Mesenchymal stem cell (in vitro differentiated cells and primary cell): ENCODE measurements around the gene OR2AK2.

Experiments used
- DNase-seq: peaks from one replicate; pipeline ENCODE4 v3.0.0-alpha.2; 2013
- H2AFZ ChIP-seq: one replicate; pipeline ENCODE4 v1.6.1; 2013; ENCODE audit warnings: low read depth, mild to moderate bottlenecking, control low read depth, inconsistent platforms, low read length, moderate library complexity
- H2AK5ac ChIP-seq: 2 replicates; pipeline ENCODE4 v1.6.1; 2013; ENCODE audit warnings: low read length, moderate library complexity, mild to moderate bottlenecking, inconsistent platforms; ENCODE audit not compliant: severe bottlenecking
- H2BK120ac ChIP-seq: one replicate; pipeline ENCODE4 v1.6.1; 2013; ENCODE audit warnings: low read depth, mild to moderate bottlenecking, inconsistent platforms, low read length, moderate library complexity
- H2BK12ac ChIP-seq, 2 experiments: one replicate each; pipeline ENCODE4 v1.6.1; 2013; ENCODE audit warnings: inconsistent platforms in 2 of 2, low read length in 2 of 2, mild to moderate bottlenecking in 2 of 2, moderate library complexity in 2 of 2, control low read depth in 1 of 2
- H2BK15ac ChIP-seq: one replicate; pipeline ENCODE4 v1.6.1; 2013; ENCODE audit warnings: mild to moderate bottlenecking, low read depth, inconsistent platforms; ENCODE audit not compliant: poor library complexity, severe bottlenecking
- H2BK5ac ChIP-seq: 2 replicates; pipeline ENCODE4 v1.6.1; 2013; ENCODE audit warnings: low read depth, mild to moderate bottlenecking, low read length, control low read depth, inconsistent platforms; ENCODE audit not compliant: poor library complexity, severe bottlenecking
- H3K14ac ChIP-seq, 2 experiments: one replicate each; pipeline ENCODE4 v1.6.1; 2013; ENCODE audit warnings: inconsistent platforms in 2 of 2, low read length in 2 of 2, control low read depth in 1 of 2, mild to moderate bottlenecking in 1 of 2, moderate library complexity in 1 of 2
- H3K18ac ChIP-seq, 2 experiments: one replicate each; pipeline ENCODE4 v1.6.1; 2013; ENCODE audit warnings: inconsistent platforms in 2 of 2, low read length in 2 of 2, control low read depth in 1 of 2, low read depth in 1 of 2, mild to moderate bottlenecking in 1 of 2
- H3K23ac ChIP-seq, 2 experiments: one replicate each; pipeline ENCODE4 v1.6.1; 2013; ENCODE audit warnings: inconsistent platforms in 2 of 2, low read length in 2 of 2, mild to moderate bottlenecking in 2 of 2, moderate library complexity in 2 of 2, control low read depth in 1 of 2
- H3K27ac ChIP-seq: 2 replicates; pipeline ENCODE4 v1.5.1; 2013; ENCODE audit warnings: mild to moderate bottlenecking, moderate library complexity, low read length, control low read depth, inconsistent platforms; ENCODE audit not compliant: poor library complexity, severe bottlenecking
- H3K27me3 ChIP-seq, 2 experiments: 2 replicates each; pipeline versions ENCODE4 v1.6.1 to v1.7.0; 2013; ENCODE audit warnings: low read length in 2 of 2, mild to moderate bottlenecking in 2 of 2, moderate library complexity in 2 of 2, control low read depth in 1 of 2, inconsistent platforms in 1 of 2; ENCODE audit not compliant: control insufficient read depth in 1 of 2, insufficient read depth in 1 of 2
- H3K36me3 ChIP-seq, 2 experiments: 2 replicates each; pipeline versions ENCODE4 v1.6.1 to v1.7.0; 2013; ENCODE audit warnings: low read length in 2 of 2, control low read depth in 1 of 2, inconsistent platforms in 1 of 2, low read depth in 1 of 2, mild to moderate bottlenecking in 1 of 2; ENCODE audit not compliant: insufficient read depth in 2 of 2, control insufficient read depth in 1 of 2
- H3K4ac ChIP-seq, 2 experiments: one replicate each; pipeline ENCODE4 v1.6.1; 2013; ENCODE audit warnings: inconsistent platforms in 2 of 2, low read length in 2 of 2, mild to moderate bottlenecking in 2 of 2, moderate library complexity in 2 of 2, control low read depth in 1 of 2, low read depth in 1 of 2
- H3K4me1 ChIP-seq: 2 replicates; pipeline ENCODE4 v1.6.1; 2013; ENCODE audit warnings: low read depth, low read length, control low read depth; ENCODE audit not compliant: control insufficient read depth, insufficient read depth
- H3K4me2 ChIP-seq: 2 replicates; pipeline ENCODE4 v1.6.1; 2013; ENCODE audit warnings: low read length, mild to moderate bottlenecking, inconsistent platforms; ENCODE audit not compliant: poor library complexity, severe bottlenecking
- H3K4me3 ChIP-seq, 2 experiments: 2 replicates each; pipeline versions ENCODE4 v1.5.1 to v1.7.0; 2013; ENCODE audit warnings: low read length in 2 of 2, mild to moderate bottlenecking in 2 of 2, control low read depth in 1 of 2, low read depth in 1 of 2; ENCODE audit not compliant: insufficient read depth in 1 of 2
- H3K79me1 ChIP-seq: replicated peaks from 2 replicates; pipeline ENCODE4 v1.6.1; 2013; ENCODE audit warnings: mild to moderate bottlenecking, control low read depth, low read length, inconsistent platforms; ENCODE audit not compliant: poor library complexity, severe bottlenecking
- H3K9ac ChIP-seq: 2 replicates; pipeline ENCODE4 v1.7.0; 2013; ENCODE audit warnings: mild to moderate bottlenecking, low read length, moderate library complexity
- H3K9me3 ChIP-seq: 2 replicates; pipeline ENCODE4 v1.7.0; 2013; ENCODE audit warnings: mild to moderate bottlenecking, low read length; ENCODE audit not compliant: control insufficient read depth
- H4K8ac ChIP-seq: one replicate; pipeline ENCODE4 v1.6.1; 2013; ENCODE audit warnings: inconsistent platforms, mild to moderate bottlenecking, low read length, moderate library complexity
- H4K91ac ChIP-seq: one replicate; pipeline ENCODE4 v1.6.1; 2013; ENCODE audit warnings: mild to moderate bottlenecking, low read length, inconsistent platforms
- WGBS: methylation state at CpG from one replicate; pipeline ENCODE4 v1.1.7; 2013; ENCODE audit warnings: mixed read lengths; 5-methylcytosine and 5-hydroxymethylcytosine counted together

OR2AK2 gene

GRCh38 chr1:247962911-247963588 lies 2.0 kb upstream of the OR2AK2 start:
- DNase-seq = no peak
- 52% methylated on average over 4 of the region's 4 CpGs for WGBS
- H2BK5ac ChIP-seq = no peak overlapping the region
- H4K91ac ChIP-seq = no peak overlapping the region
- no peaks in the 10 kb centered on the region for H3K27me3 ChIP-seq
- no peaks in the 10 kb centered on the region for H3K4me1 ChIP-seq
- H3K4me3 ChIP-seq = no peak overlapping the region
- no peak overlapping the region for H2AFZ ChIP-seq
- H3K18ac ChIP-seq = no peak overlapping the region
- no peak overlapping the region for H4K8ac ChIP-seq
- H3K27ac ChIP-seq = no peak overlapping the region
- H3K23ac ChIP-seq = no peak overlapping the region
- peaks cover 18% of the 10 kb centered on the region for H3K9me3 ChIP-seq
- no peak overlapping the region for H2BK15ac ChIP-seq
- no peak overlapping the region for H2BK120ac ChIP-seq
- H3K79me1 ChIP-seq = no peaks in the 10 kb centered on the region
- H3K14ac ChIP-seq = no peak overlapping the region
- no peak overlapping the region for H2BK12ac ChIP-seq
- H3K4ac ChIP-seq = no peak overlapping the region
- no peak overlapping the region for H3K4me2 ChIP-seq
- H3K9ac ChIP-seq = no peak overlapping the region
- no peaks in the 10 kb centered on the region for H3K36me3 ChIP-seq
- H2AK5ac ChIP-seq = no peak overlapping the region

GRCh38 chr1:247966532-247967204 lies 1.6 kb downstream of the OR2AK2 start:
- H3K4me2 ChIP-seq = no peak overlapping the region
- H2BK15ac ChIP-seq = no peak overlapping the region
- no peaks in the 10 kb centered on the region for H3K79me1 ChIP-seq
- no peak overlapping the region for H2BK5ac ChIP-seq
- H2BK120ac ChIP-seq = no peak overlapping the region
- H2AFZ ChIP-seq = no peak overlapping the region
- no peaks in the 10 kb centered on the region for H3K27me3 ChIP-seq
- no peaks in the 10 kb centered on the region for H3K4me1 ChIP-seq
- H4K91ac ChIP-seq = no peak overlapping the region
- H3K18ac ChIP-seq = no peak overlapping the region
- H3K14ac ChIP-seq = no peak overlapping the region
- H3K36me3 ChIP-seq = no peaks in the 10 kb centered on the region
- no peak overlapping the region for H2AK5ac ChIP-seq
- no peak overlapping the region for H3K4me3 ChIP-seq
- H3K23ac ChIP-seq = no peak overlapping the region
- H3K9me3 ChIP-seq = peaks cover 14% of the 10 kb centered on the region
- no peak overlapping the region for H2BK12ac ChIP-seq
- WGBS = 61% methylated on average over 5 of the region's 5 CpGs
- no peak overlapping the region for H3K27ac ChIP-seq
- H3K4ac ChIP-seq = no peak overlapping the region
- no peak for DNase-seq
- no peak overlapping the region for H3K9ac ChIP-seq
- no peak overlapping the region for H4K8ac ChIP-seq

GRCh38 chr1:247992986-247993385 lies 28.0 kb downstream of the OR2AK2 start:
- Histone ChIP-seq H4K8ac (no peak overlapping the region), H2AK5ac (no peak overlapping the region), H3K9ac (no peak overlapping the region), H4K91ac (no peak overlapping the region), H3K4me1 (no peaks in the 10 kb centered on the region), H3K4me2 (no peak overlapping the region), H3K79me1 (no peaks in the 10 kb centered on the region), H3K4me3 (no peak overlapping the region), H3K23ac (no peak overlapping the region), H3K36me3 (no peaks in the 10 kb centered on the region), H2BK5ac (no peak overlapping the region), H3K14ac (no peak overlapping the region), H3K18ac (no peak overlapping the region), H2BK15ac (no peak overlapping the region), H2BK120ac (no peak overlapping the region), H2BK12ac (no peak overlapping the region), H3K27ac (no peak overlapping the region), H2AFZ (no peak overlapping the region), H3K27me3 (no peaks in the 10 kb centered on the region), H3K4ac (no peak overlapping the region), H3K9me3 (peaks cover 44% of the 10 kb centered on the region)
- WGBS = 46% methylated on average over 2 of the region's 2 CpGs
- DNase-seq = no peak

- H2AK5ac ChIP-seq = no peak overlapping the region
- H3K4me3 ChIP-seq = no peak overlapping the region
- no peak for DNase-seq
- H3K9me3 ChIP-seq = peaks cover 35% of the 10 kb centered on the region
- no peak overlapping the region for H3K27ac ChIP-seq
- H3K4me2 ChIP-seq = no peak overlapping the region
- H3K14ac ChIP-seq = no peak overlapping the region
- H4K8ac ChIP-seq = no peak overlapping the region
- H2AFZ ChIP-seq = no peak overlapping the region
- no peak overlapping the region for H3K4ac ChIP-seq
- no peaks in the 10 kb centered on the region for H3K79me1 ChIP-seq
- no peaks in the 10 kb centered on the region for H3K36me3 ChIP-seq
- H3K18ac ChIP-seq = no peak overlapping the region
- no peaks in the 10 kb centered on the region for H3K27me3 ChIP-seq
- WGBS = 44% methylated on average over 1 of the region's 2 CpGs
- H3K9ac ChIP-seq = no peak overlapping the region
- H4K91ac ChIP-seq = no peak overlapping the region
- no peak overlapping the region for H2BK15ac ChIP-seq
- H2BK5ac ChIP-seq = no peak overlapping the region
- no peak overlapping the region for H3K23ac ChIP-seq
- H2BK12ac ChIP-seq = no peak overlapping the region
- no peaks in the 10 kb centered on the region for H3K4me1 ChIP-seq
- H2BK120ac ChIP-seq = no peak overlapping the region
Observed at GRCh38 chr1:247998811-247999210, 33.8 kb downstream of the OR2AK2 start.
